HCT116 (cell line): ENCODE results near the gene PEX5.

Experiments used
- POLR2A ChIP-seq: IDR thresholded peaks from 2 replicates; pipeline ENCODE4 v1.7.0; 2011; ENCODE audit warnings: borderline replicate concordance; ENCODE audit not compliant: insufficient read depth, insufficient read length; ENCODE audit errors: extremely low read depth
- POLR2AphosphoS5 ChIP-seq: IDR thresholded peaks from 2 replicates; pipeline ENCODE4 v1.6.1; 2011; ENCODE audit warnings: mild to moderate bottlenecking, low read depth, low read length, moderate library complexity
- SIN3A ChIP-seq: IDR thresholded peaks from 2 replicates; pipeline ENCODE4 v1.6.1; 2012; ENCODE audit warnings: low read depth
- TF ChIP-seq, protein P1 (sequence below), 3 experiments: fragments of 200-600 bp in 1 of 3; sonication (generic) in 1 of 3; IDR thresholded peaks in 2 of 3; conservative IDR thresholded peaks in 1 of 3; 2 replicates each; pipeline ENCODE4 v1.5.1; 2012 to 2017; ENCODE audit warnings: low read depth in 2 of 3, low read length in 2 of 3, antibody characterized with exemption in 1 of 3, borderline replicate concordance in 1 of 3, control low read depth in 1 of 3, mild to moderate bottlenecking in 1 of 3, mixed read lengths in 1 of 3, mixed run types in 1 of 3, moderate library complexity in 1 of 3; ENCODE audit not compliant: insufficient read depth in 1 of 3
- TF ChIP-seq, protein P2 (sequence below): IDR thresholded peaks from 2 replicates; pipeline ENCODE4 v1.6.1; 2012

DNA sequence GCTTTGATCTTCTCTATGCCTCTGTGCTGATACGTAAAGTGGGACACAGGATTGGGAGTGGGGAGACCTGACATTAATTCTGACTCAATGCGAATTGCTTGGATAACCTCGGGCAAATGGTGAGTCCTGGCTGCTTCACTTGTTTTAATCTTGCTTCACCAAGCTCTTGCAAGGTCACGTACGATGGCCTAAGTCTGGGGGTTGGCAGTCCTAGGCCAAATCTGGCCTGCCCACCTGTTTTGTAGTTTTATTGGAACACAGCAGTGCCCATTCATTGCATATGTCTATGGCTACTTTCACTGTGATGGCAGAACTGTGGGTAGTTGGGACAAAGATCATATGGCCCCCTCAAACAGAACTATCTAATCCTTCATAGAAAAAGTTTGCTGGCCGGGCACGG, 45.9 kb upstream of the PEX5 start:
- TF ChIP-seq, protein P1, sequence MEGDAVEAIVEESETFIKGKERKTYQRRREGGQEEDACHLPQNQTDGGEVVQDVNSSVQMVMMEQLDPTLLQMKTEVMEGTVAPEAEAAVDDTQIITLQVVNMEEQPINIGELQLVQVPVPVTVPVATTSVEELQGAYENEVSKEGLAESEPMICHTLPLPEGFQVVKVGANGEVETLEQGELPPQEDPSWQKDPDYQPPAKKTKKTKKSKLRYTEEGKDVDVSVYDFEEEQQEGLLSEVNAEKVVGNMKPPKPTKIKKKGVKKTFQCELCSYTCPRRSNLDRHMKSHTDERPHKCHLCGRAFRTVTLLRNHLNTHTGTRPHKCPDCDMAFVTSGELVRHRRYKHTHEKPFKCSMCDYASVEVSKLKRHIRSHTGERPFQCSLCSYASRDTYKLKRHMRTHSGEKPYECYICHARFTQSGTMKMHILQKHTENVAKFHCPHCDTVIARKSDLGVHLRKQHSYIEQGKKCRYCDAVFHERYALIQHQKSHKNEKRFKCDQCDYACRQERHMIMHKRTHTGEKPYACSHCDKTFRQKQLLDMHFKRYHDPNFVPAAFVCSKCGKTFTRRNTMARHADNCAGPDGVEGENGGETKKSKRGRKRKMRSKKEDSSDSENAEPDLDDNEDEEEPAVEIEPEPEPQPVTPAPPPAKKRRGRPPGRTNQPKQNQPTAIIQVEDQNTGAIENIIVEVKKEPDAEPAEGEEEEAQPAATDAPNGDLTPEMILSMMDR (IDR thresholded peaks at IDR 0.05 in 2 of 3, conservative IDR thresholded peaks at IDR 0.05 in 1 of 3; ENCODE audit: borderline replicate concordance in 1 of 3, insufficient read depth in 1 of 3, low read depth in 2 of 3, low read length in 2 of 3), result no peak
- TF ChIP-seq, protein P2, sequence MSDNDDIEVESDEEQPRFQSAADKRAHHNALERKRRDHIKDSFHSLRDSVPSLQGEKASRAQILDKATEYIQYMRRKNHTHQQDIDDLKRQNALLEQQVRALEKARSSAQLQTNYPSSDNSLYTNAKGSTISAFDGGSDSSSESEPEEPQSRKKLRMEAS, result no peak
- no peak for TF ChIP-seq POLR2A
- TF ChIP-seq POLR2AphosphoS5, result no peak
- TF ChIP-seq SIN3A, result no peak
